K562 (cell line): ENCODE measurements around the gene OPRD1.

ENCODE experiments used
- EP300 ChIP-seq: IDR thresholded peaks from 2 replicates; pipeline ENCODE4 v1.6.1; 2012; ENCODE audit warnings: low read length, improper control_type of control experiment
- EZH2 ChIP-seq: IDR thresholded peaks from 2 replicates; pipeline ENCODE4 v1.6.1; 2012; ENCODE audit warnings: low read depth, mild to moderate bottlenecking, inconsistent platforms, low read length, borderline replicate concordance
- FOXM1 ChIP-seq, 2 experiments: fragments of 450-650 bp in 1 of 2; sonication (generic) in 1 of 2; formaldehyde crosslinking in 1 of 2; IDR thresholded peaks; 2 replicates each; pipeline versions ENCODE4 v1.6.1 to v1.9.0; 2017 to 2022; ENCODE audit warnings: low read depth in 2 of 2, mild to moderate bottlenecking in 2 of 2, missing genetic modification reagents in 1 of 2, moderate library complexity in 1 of 2
- POLR2A ChIP-seq: fragments of 450-650 bp; conservative IDR thresholded peaks from 2 replicates; pipeline ENCODE4 v1.6.1; 2016
- RCOR1 ChIP-seq, 2 experiments: IDR thresholded peaks; 2 replicates each; pipeline ENCODE4 v1.6.1; 2012; ENCODE audit warnings: low read depth in 2 of 2, low read length in 2 of 2, borderline replicate concordance in 1 of 2, improper control_type of control experiment in 1 of 2
- RNF219 ChIP-seq: fragments of 250-450 bp; sonication (Bioruptor Pico); IDR thresholded peaks from 2 replicates; pipeline ENCODE4 v1.5.0; 2022; ENCODE audit warnings: mild to moderate bottlenecking
- SIN3A ChIP-seq, 2 experiments: fragments of 150-350 bp in 1 of 2; IDR thresholded peaks; 2 replicates each; pipeline ENCODE4 v1.6.1; 2011 to 2016; ENCODE audit warnings: borderline replicate concordance in 2 of 2, low read depth in 2 of 2, low read length in 2 of 2, mild to moderate bottlenecking in 2 of 2, moderate library complexity in 2 of 2; ENCODE audit not compliant: control insufficient read depth in 1 of 2
- USF1 ChIP-seq: sonication (generic); formaldehyde crosslinking; IDR thresholded peaks from 2 replicates; pipeline ENCODE4 v1.9.0; 2022; ENCODE audit warnings: mild to moderate bottlenecking, missing genetic modification reagents
- ZBTB33 ChIP-seq: sonication (generic); formaldehyde crosslinking; IDR thresholded peaks from 2 replicates; pipeline ENCODE4 v1.8.1; 2023; ENCODE audit warnings: mild to moderate bottlenecking, missing genetic modification reagents
- ZNF780A ChIP-seq: fragments of 250-450 bp; sonication (Bioruptor Pico); IDR thresholded peaks from 2 replicates; pipeline ENCODE4 v1.5.0; 2021; ENCODE audit warnings: mild to moderate bottlenecking

- TF ChIP-seq SIN3A (IDR thresholded peaks at IDR 0.05; ENCODE audit: borderline replicate concordance in 2 of 2, control insufficient read depth in 1 of 2, low read depth in 2 of 2, low read length in 2 of 2), result no peak
- TF ChIP-seq USF1 (CRISPR knock-in tag), result no peak
- no peak for TF ChIP-seq ZBTB33
- TF ChIP-seq EP300, result no peak
- TF ChIP-seq RNF219 (CRISPR knock-in tag), result no peak
- no peak for TF ChIP-seq EZH2
- TF ChIP-seq POLR2A, result no peak
- TF ChIP-seq RCOR1 (IDR thresholded peaks at IDR 0.05; ENCODE audit: borderline replicate concordance in 1 of 2, low read depth in 2 of 2, low read length in 2 of 2), result no peak
- TF ChIP-seq ZNF780A, result no peak
- no peak for TF ChIP-seq FOXM1 (IDR thresholded peaks at IDR 0.05; ENCODE audit: low read depth)
- TF ChIP-seq FOXM1 (CRISPR knock-in tag; IDR thresholded peaks at IDR 0.05; ENCODE audit: low read depth), result no peak
Observed at GRCh38 chr1:28890836-28891235, 78.9 kb downstream of the OPRD1 start.
